HepG2 (cell line): Measurements from ENCODE around the gene CDR2L. TPM values are rescaled to one million over a fixed set of nuclear protein-coding genes. Genes with fewer than 3 reads are reported as not detected.

ENCODE experiments used
- ATAC-seq: fragments of 200-7000 bp; cut with Tn5 transposase; 3 replicates; pipeline ENCODE4 v1.9.1; 2020; ENCODE audit warnings: mild to moderate bottlenecking, moderate library complexity
- BruUV-seq: library from RNA; stranded (reverse); fragments of 400-500 nt; replicated peaks from 2 replicates; lab custom pipeline; 2021; lab: Mats Ljungman, UMichigan
- CTCF ChIA-PET: fragments of 300-600 bp; formaldehyde crosslinking; extraction: SDS; loops from one replicate; lab custom pipeline; 2021; ENCODE audit warnings: low total read pairs, inconsistent platforms, low intra/inter-chr PET ratio; lab: Yijun Ruan, JAX
- POLR2A ChIA-PET: fragments of 350-600 bp; sonication (Branson Sonifier 250); formaldehyde crosslinking; loops from one replicate; lab custom pipeline; 2020; ENCODE audit warnings: antibody characterized with exemption, inconsistent platforms; lab: Yijun Ruan, JAX
- DNase-seq: peaks from one replicate; pipeline ENCODE4 v3.0.0-alpha.2; 2015; ENCODE audit warnings: low spot score
- FAIRE-seq: peaks from 3 replicates; lab custom pipeline; 2011; peaks lifted over from hg19 to GRCh38; lab: Jason Lieb, UNC
- H2AFZ ChIP-seq: one replicate; pipeline ENCODE4 v1.6.1; 2011; ENCODE audit warnings: low read length, inconsistent platforms
- H3K27ac ChIP-seq: fragments of 300-600 bp; 3 replicates; pipeline ENCODE4 v1.8.0; 2011; ENCODE audit warnings: mixed run types, mild to moderate bottlenecking, mixed read lengths, low read length, inconsistent platforms; ENCODE audit not compliant: insufficient read depth; ENCODE audit errors: extremely low read length
- H3K27me3 ChIP-seq, 2 experiments: fragments of 200-600 bp in 1 of 2; 2 replicates in 1 of 2; 3 replicates in 1 of 2; pipeline versions ENCODE4 v1.6.0 to v1.8.0; 2011; ENCODE audit warnings: low read length in 2 of 2, mild to moderate bottlenecking in 2 of 2, moderate library complexity in 2 of 2, inconsistent platforms in 1 of 2; ENCODE audit not compliant: insufficient read depth in 2 of 2, control insufficient read depth in 1 of 2
- H3K36me3 ChIP-seq, 2 experiments: fragments of 200-600 bp in 1 of 2; replicated peaks in 1 of 2; 2 replicates in 1 of 2; 3 replicates in 1 of 2; pipeline versions ENCODE4 v1.5.1 to v1.8.0; 2011; ENCODE audit warnings: low read length in 2 of 2, inconsistent platforms in 1 of 2; ENCODE audit not compliant: insufficient read depth in 2 of 2, control insufficient read depth in 1 of 2
- H3K4me1 ChIP-seq: 2 replicates; pipeline ENCODE4 v1.5.1; 2012; ENCODE audit warnings: low read length, inconsistent platforms; ENCODE audit not compliant: insufficient read depth
- H3K4me2 ChIP-seq: 2 replicates; pipeline ENCODE4 v1.6.0; 2011; ENCODE audit warnings: low read depth, low read length, inconsistent platforms
- H3K4me3 ChIP-seq, 3 experiments: fragments of 200-600 bp in 1 of 3; sonication (generic), shearing (Covaris generic) in 1 of 3; replicated peaks in 1 of 3; 2 replicates each; pipeline ENCODE4 v1.5.1; 2011 to 2016; ENCODE audit warnings: low read length in 3 of 3, inconsistent platforms in 2 of 3, low read depth in 2 of 3, mild to moderate bottlenecking in 2 of 3, control low read depth in 1 of 3, mixed read lengths in 1 of 3; ENCODE audit not compliant: insufficient read depth in 1 of 3
- H3K79me2 ChIP-seq: one replicate; pipeline ENCODE4 v1.6.1; 2011; ENCODE audit warnings: low read length, inconsistent platforms; ENCODE audit not compliant: insufficient read depth
- H3K9ac ChIP-seq: 2 replicates; pipeline ENCODE4 v1.6.0; 2011; ENCODE audit warnings: mild to moderate bottlenecking, low read depth, low read length, inconsistent platforms; ENCODE audit not compliant: insufficient read depth
- H3K9me3 ChIP-seq: 2 replicates; pipeline ENCODE4 v1.5.1; 2012; ENCODE audit warnings: mild to moderate bottlenecking, low read length
- H4K20me1 ChIP-seq: 2 replicates; pipeline ENCODE4 v1.6.0; 2011; ENCODE audit warnings: inconsistent platforms, mild to moderate bottlenecking, low read length, moderate library complexity; ENCODE audit not compliant: insufficient read depth
- RFXANK ChIP-seq: IDR thresholded peaks from 2 replicates; pipeline ENCODE4 v1.6.1; 2016
- ZNF329 ChIP-seq: sonication (generic); formaldehyde crosslinking; IDR thresholded peaks from 2 replicates; pipeline ENCODE4 v1.9.0; 2021; ENCODE audit warnings: low read depth, mild to moderate bottlenecking, missing genetic modification reagents
- ZSCAN29 ChIP-seq: sonication (generic); formaldehyde crosslinking; conservative IDR thresholded peaks from 2 replicates; pipeline ENCODE4 v1.4.0; 2020; ENCODE audit warnings: mild to moderate bottlenecking, missing genetic modification reagents
- WGBS: methylation state at CpG from one replicate; pipeline ENCODE4 v1.1.6; 2017; ENCODE audit warnings: low lambda C conversion rate; 5-methylcytosine and 5-hydroxymethylcytosine counted together
- in situ Hi-C: cut with HindIII; loops from 2 replicates; pipeline ENCODE4 v1.10.0; 2017; ENCODE audit warnings: low pct_unique_long_range_greater_than_20kb; ENCODE audit not compliant: extremely low pct_ligation_motif_present
- intact Hi-C: fragments of 100-400 bp; cut with micrococcal nuclease; formaldehyde crosslinking; loops from one replicate; pipeline ENCODE4 v1.10.0; 2022; ENCODE audit not compliant: unreplicated experiment
- polyA plus RNA-seq, 8 experiments: library from polyadenylated mRNA; depleted of rRNA in 3 of 8; stranded (reverse) in 7 of 8; unstranded in 1 of 8; fragments of >200 nt; fragmentation: Illumina TruSeq in 4 of 8; extraction: Trizol in 4 of 8; gene quantifications; 2 replicates each; pipeline versions ENCODE4 v1.2.1 to v1.2.3, GENCODE V29; 2011 to 2016; ENCODE audit warnings: low read depth in 4 of 8, missing spikeins in 1 of 8, mixed read lengths in 1 of 8; ENCODE audit not compliant: insufficient read depth in 1 of 8
- total RNA-seq, 5 experiments: library from RNA; depleted of rRNA; stranded (reverse); fragments of >200 nt; fragmentation: Illumina TruSeq; extraction: Trizol; gene quantifications; 2 replicates each; pipeline ENCODE4 v1.2.3, GENCODE V29; 2016; ENCODE audit warnings: low read depth in 1 of 5
- TF ChIP-seq, protein P1 (sequence below): sonication (generic); formaldehyde crosslinking; IDR thresholded peaks from 2 replicates; pipeline ENCODE4 v1.5.1; 2020; ENCODE audit warnings: mild to moderate bottlenecking, missing genetic modification reagents, moderate library complexity

The CDR2L gene
- total and polyA plus RNA-seq, 2 of the 13 experiments (the other 11 are each of a cell fraction or from before 2014, with no cell fraction given), result 1.9 to 2.1 TPM

DNA sequence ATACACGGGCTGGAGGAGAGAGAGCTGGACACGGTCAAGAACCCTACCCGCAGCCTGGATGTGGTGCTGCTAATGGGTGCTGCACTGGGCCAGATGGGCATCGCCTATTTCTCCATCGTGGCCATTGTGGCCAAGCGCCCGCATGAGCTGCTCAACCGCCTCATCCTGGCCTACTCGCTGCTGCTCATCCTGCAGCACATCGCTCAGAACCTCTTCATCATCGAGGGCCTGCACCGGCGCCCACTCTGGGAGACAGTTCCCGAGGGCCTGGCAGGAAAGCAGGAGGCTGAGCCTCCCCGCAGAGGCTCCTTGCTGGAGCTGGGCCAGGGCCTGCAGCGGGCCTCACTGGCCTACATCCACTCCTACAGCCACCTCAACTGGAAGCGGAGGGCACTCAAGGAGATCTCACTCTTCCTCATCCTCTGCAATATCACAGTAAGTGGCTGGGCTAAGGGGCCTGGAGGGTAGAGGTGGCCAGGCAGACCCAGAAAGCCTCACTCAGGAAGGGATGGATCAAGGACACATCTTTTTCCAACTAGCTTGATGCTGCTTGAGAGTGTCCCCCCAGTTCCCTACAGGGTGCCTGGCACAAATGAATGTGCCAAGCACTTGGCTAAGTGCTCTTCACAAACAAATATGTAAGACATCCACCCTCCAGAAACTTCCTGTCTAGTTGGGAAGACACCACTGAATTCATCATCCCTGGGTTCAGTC, 40.2 kb upstream of the CDR2L start:
- no peak overlapping the region for H2AFZ ChIP-seq
- no peaks in the 10 kb centered on the region for H3K79me2 ChIP-seq
- ChIA-PET POLR2A (no interaction called here), CTCF (no interaction called here)
- FAIRE-seq (no peak), DNase-seq (no peak), ATAC-seq (no peak)
- no peaks in the 10 kb centered on the region for H4K20me1 ChIP-seq
- H3K4me1 ChIP-seq, result no peaks in the 10 kb centered on the region
- H3K4me2 ChIP-seq, result no peak overlapping the region
- in situ Hi-C loops (no loop called here), intact Hi-C loops (no loop called here)
- no peak overlapping the region for H3K9ac ChIP-seq
- 42% methylated on average over 8 of the region's 17 CpGs for WGBS
- no peak overlapping the region for H3K27ac ChIP-seq
- TF ChIP-seq ZNF329 (CRISPR knock-in tag) (peak; percentile 97), RFXANK (CRISPR knock-in tag) (no peak), ZSCAN29 (no peak)
- TF ChIP-seq, protein P1, sequence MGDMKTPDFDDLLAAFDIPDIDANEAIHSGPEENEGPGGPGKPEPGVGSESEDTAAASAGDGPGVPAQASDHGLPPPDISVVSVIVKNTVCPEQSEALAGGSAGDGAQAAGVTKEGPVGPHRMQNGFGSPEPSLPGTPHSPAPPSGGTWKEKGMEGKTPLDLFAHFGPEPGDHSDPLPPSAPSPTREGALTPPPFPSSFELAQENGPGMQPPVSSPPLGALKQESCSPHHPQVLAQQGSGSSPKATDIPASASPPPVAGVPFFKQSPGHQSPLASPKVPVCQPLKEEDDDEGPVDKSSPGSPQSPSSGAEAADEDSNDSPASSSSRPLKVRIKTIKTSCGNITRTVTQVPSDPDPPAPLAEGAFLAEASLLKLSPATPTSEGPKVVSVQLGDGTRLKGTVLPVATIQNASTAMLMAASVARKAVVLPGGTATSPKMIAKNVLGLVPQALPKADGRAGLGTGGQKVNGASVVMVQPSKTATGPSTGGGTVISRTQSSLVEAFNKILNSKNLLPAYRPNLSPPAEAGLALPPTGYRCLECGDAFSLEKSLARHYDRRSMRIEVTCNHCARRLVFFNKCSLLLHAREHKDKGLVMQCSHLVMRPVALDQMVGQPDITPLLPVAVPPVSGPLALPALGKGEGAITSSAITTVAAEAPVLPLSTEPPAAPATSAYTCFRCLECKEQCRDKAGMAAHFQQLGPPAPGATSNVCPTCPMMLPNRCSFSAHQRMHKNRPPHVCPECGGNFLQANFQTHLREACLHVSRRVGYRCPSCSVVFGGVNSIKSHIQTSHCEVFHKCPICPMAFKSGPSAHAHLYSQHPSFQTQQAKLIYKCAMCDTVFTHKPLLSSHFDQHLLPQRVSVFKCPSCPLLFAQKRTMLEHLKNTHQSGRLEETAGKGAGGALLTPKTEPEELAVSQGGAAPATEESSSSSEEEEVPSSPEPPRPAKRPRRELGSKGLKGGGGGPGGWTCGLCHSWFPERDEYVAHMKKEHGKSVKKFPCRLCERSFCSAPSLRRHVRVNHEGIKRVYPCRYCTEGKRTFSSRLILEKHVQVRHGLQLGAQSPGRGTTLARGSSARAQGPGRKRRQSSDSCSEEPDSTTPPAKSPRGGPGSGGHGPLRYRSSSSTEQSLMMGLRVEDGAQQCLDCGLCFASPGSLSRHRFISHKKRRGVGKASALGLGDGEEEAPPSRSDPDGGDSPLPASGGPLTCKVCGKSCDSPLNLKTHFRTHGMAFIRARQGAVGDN (CRISPR knock-in tag), result peak; percentile 9; the same call in 1 of the 2 replicates
- BruUV-seq, result no TSS peak
- no peaks in the 10 kb centered on the region for H3K9me3 ChIP-seq
- no peak overlapping the region for H3K4me3 ChIP-seq
- no peaks in the 10 kb centered on the region for H3K36me3 ChIP-seq
- H3K27me3 ChIP-seq, result peaks cover 18 to 69% of the 10 kb centered on the region in 2 experiments
